ENCODE data around the gene STK39.

DNA sequence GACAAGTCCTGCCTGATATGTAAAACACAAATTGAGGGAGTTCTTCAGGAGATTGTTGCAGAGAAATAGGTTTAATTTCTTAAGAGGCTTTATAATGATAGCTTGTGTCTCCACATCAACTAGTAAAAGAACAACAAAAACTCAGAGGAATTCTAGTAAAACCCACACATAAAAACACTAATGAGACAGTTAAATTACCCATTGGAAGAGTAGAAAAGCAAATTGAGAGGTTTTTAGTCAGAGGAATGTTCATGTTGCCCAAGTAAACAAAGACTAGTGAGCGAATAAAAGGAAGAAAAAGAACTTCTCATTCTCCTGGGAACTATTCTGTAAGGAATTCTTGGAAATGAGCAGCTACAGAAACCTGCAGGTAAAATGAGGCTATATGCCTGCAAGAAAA lies 330.6 kb downstream of the STK39 start:
- TF ChIP-seq, protein P1, sequence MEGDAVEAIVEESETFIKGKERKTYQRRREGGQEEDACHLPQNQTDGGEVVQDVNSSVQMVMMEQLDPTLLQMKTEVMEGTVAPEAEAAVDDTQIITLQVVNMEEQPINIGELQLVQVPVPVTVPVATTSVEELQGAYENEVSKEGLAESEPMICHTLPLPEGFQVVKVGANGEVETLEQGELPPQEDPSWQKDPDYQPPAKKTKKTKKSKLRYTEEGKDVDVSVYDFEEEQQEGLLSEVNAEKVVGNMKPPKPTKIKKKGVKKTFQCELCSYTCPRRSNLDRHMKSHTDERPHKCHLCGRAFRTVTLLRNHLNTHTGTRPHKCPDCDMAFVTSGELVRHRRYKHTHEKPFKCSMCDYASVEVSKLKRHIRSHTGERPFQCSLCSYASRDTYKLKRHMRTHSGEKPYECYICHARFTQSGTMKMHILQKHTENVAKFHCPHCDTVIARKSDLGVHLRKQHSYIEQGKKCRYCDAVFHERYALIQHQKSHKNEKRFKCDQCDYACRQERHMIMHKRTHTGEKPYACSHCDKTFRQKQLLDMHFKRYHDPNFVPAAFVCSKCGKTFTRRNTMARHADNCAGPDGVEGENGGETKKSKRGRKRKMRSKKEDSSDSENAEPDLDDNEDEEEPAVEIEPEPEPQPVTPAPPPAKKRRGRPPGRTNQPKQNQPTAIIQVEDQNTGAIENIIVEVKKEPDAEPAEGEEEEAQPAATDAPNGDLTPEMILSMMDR (IDR thresholded peaks at IDR 0.05) = no peak
- TF ChIP-seq EZH2 (IDR thresholded peaks at IDR 0.05; ENCODE audit: borderline replicate concordance, insufficient read depth, low read depth, low read length, poor library complexity, severe bottlenecking) = no peak

Data from B cell (primary cell).